Mucosa of descending colon (tissue), 3 donors: ENCODE measurements around the gene CDC42. TPM values are rescaled to one million over a fixed set of nuclear protein-coding genes. Genes with fewer than 3 reads are reported as not detected.

ENCODE experiments used
- ATAC-seq: fragments of 200-7000 bp; cut with Tn5 transposase; one replicate; pipeline ENCODE4 v1.9.1; 2020; ENCODE audit warnings: mild to moderate bottlenecking, moderate library complexity
- DNase-seq, 3 donors: peaks; one replicate each; pipeline ENCODE4 v3.0.0-alpha.2; 2020
- H3K36me3 ChIP-seq: fragments of 200-600 bp; one replicate; pipeline ENCODE4 v1.8.0; 2021; ENCODE audit warnings: low read depth, mild to moderate bottlenecking
- H3K4me1 ChIP-seq: fragments of 200-600 bp; one replicate; pipeline ENCODE4 v1.8.0; 2021; ENCODE audit warnings: low read depth, mild to moderate bottlenecking
- H3K4me3 ChIP-seq: fragments of 200-600 bp; one replicate; pipeline ENCODE4 v1.8.0; 2021; ENCODE audit warnings: mild to moderate bottlenecking
- H3K9me3 ChIP-seq: fragments of 200-600 bp; one replicate; pipeline ENCODE4 v1.8.0; 2021; ENCODE audit warnings: mild to moderate bottlenecking
- intact Hi-C, 2 donors: fragments of 100-400 bp; cut with DNase I in 1 of 2; cut with micrococcal nuclease in 1 of 2; formaldehyde crosslinking; loops; one replicate each; pipeline versions ENCODE4 v1.11.0 to v1.11.1; 2022; cut with DNase I, micrococcal nuclease
- total RNA-seq, 3 donors: library from RNA; stranded (reverse); fragmentation: NEBNext Ultra II Directional in 2 of 3; extraction: Animal tissue kit (Norgen Biotek cat#: 25700) in 2 of 3; gene quantifications; one replicate each; pipeline versions ENCODE4 v1.2.1 to v1.2.4, GENCODE V29; 2021 to 2023
- TF ChIP-seq, protein P1 (sequence below): fragments of 200-600 bp; IDR thresholded peaks from one replicate; pipeline ENCODE4 v1.8.0; 2022; ENCODE audit warnings: antibody characterized with exemption, mild to moderate bottlenecking
- donor health status: DM: no; HTN: no; CAD: no; lungs with moderate emphysema.
- donor health status: DM: no; HTN: no; CAD: no.
- donor health status: DM: no; HTN: yes; CAD: no.

CDC42 gene
- total RNA-seq, 3 donors from 2014 or later, result 231 to 292 (median 282) TPM

- Histone ChIP-seq H3K4me1 (no peaks in the 10 kb centered on the region), H3K4me3 (no peak overlapping the region), H3K9me3 (no peaks in the 10 kb centered on the region), H3K36me3 (no peaks in the 10 kb centered on the region)
- ATAC-seq, result no peak
- TF ChIP-seq, protein P1, sequence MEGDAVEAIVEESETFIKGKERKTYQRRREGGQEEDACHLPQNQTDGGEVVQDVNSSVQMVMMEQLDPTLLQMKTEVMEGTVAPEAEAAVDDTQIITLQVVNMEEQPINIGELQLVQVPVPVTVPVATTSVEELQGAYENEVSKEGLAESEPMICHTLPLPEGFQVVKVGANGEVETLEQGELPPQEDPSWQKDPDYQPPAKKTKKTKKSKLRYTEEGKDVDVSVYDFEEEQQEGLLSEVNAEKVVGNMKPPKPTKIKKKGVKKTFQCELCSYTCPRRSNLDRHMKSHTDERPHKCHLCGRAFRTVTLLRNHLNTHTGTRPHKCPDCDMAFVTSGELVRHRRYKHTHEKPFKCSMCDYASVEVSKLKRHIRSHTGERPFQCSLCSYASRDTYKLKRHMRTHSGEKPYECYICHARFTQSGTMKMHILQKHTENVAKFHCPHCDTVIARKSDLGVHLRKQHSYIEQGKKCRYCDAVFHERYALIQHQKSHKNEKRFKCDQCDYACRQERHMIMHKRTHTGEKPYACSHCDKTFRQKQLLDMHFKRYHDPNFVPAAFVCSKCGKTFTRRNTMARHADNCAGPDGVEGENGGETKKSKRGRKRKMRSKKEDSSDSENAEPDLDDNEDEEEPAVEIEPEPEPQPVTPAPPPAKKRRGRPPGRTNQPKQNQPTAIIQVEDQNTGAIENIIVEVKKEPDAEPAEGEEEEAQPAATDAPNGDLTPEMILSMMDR, result no peak
- intact Hi-C loops, result no loop called here
- DNase-seq, result no peak
Measured at GRCh38 chr1:22121421-22121911, 69.0 kb downstream of the CDC42 start.

DNA sequence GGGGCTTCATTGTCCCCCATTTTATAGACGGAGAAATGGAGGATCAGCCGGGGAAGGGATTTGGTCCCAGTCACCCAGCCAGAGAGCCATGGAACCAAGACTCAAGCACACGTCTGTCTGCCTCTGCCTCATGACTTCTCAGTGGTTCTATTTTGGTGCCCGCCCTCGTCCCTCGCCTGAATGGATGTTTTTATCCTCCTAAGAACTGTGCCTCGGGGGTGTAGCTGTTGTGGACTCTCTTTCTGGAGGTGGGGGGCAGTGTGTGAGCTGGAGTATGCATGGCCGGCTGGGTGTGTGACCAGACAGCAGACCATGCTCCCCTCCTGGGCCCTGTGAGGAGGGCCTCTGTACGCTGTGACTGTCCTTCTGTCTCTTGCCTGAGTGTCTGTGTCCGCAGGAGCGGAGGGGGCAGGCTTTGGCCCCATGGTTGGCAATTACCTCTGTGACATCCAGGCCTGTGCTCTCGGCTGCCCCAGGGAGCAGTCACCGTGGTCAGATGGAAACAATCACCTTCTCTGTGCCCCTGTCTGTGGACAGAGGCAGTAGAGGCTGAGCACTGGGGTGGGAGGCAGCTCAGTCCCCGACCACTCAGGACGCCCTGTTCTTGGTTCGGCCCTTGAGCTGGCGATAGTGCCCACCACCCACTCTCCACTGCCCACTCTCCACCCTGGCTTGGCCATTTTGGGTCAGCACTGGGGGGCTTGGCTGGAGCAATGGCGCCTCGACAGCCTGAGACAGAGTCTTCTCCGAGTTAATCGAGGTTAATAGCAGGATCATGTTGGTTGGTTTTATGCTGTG is 70.0 kb downstream of the CDC42 start:
- ATAC-seq, result no peak
- no peaks in the 10 kb centered on the region for H3K9me3 ChIP-seq
- H3K4me3 ChIP-seq, result no peak overlapping the region
- no peak for DNase-seq
- intact Hi-C loops, result no loop called here
- no peaks in the 10 kb centered on the region for H3K4me1 ChIP-seq
- TF ChIP-seq, protein P1, result no peak
- H3K36me3 ChIP-seq, result no peaks in the 10 kb centered on the region

- Histone ChIP-seq H3K4me3 (no peak overlapping the region), H3K9me3 (no peaks in the 10 kb centered on the region), H3K4me1 (no peaks in the 10 kb centered on the region), H3K36me3 (no peaks in the 10 kb centered on the region)
- ATAC-seq, result no peak
- intact Hi-C loops, result no loop called here
- peak in 1 of 3 donors; percentile 11 for DNase-seq
- TF ChIP-seq, protein P1, result no peak
Measured at GRCh38 chr1:22123071-22123390, 70.5 kb downstream of the CDC42 start.

DNA sequence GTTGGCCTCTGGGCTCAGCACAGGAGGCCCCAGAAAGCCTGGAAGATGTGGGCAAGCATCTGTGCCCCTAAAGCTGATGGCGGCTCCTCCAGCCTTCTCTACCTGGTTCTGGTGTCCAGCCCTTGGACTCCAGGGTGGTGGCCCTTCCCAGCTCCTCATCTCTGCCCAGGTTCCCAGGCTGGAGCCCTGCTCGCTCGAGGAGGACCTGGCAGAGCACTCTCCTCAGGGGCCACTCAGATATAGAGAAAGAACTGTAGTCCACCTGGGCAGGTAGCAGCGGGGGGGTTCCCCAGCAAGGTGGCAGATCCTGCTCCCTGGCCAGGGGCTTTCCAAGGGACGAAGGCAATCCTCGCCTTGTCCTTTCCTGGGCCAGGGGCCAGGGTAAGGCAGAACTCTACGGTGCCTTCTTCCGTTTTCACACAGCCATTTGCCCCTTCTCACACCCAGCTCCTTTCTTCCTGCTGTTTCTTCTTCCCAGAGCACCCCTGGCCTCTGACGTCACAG is 71.4 kb downstream of the CDC42 start:
- TF ChIP-seq, protein P1, result no peak
- ATAC-seq (no peak), DNase-seq (peak in 1 of 3 donors; percentile 10)
- no peak overlapping the region for H3K4me3 ChIP-seq
- intact Hi-C loops, result no loop called here
- H3K36me3 ChIP-seq, result no peaks in the 10 kb centered on the region
- no peaks in the 10 kb centered on the region for H3K9me3 ChIP-seq
- H3K4me1 ChIP-seq, result no peaks in the 10 kb centered on the region

- DNase-seq (no peak), ATAC-seq (no peak)
- no peaks in the 10 kb centered on the region for H3K9me3 ChIP-seq
- H3K36me3 ChIP-seq, result no peaks in the 10 kb centered on the region
- TF ChIP-seq, protein P1, result no peak
- H3K4me1 ChIP-seq, result no peaks in the 10 kb centered on the region
- intact Hi-C loops, result no loop called here
- H3K4me3 ChIP-seq, result no peak overlapping the region
Measured at GRCh38 chr1:22124592-22125229, 72.2 kb downstream of the CDC42 start.
